ENCODE data around the gene METRN.

METRN gene

GRCh38 chr16:766008-766819 lies 51.3 kb downstream of the METRN start:
- TF ChIP-seq ARNTL (CRISPR knock-in tag; IDR thresholded peaks at IDR 0.05; ENCODE audit: borderline replicate concordance, low read depth) (no peak), CSRNP3 (CRISPR knock-in tag; IDR thresholded peaks at IDR 0.05) (no peak), TOX (CRISPR knock-in tag; IDR thresholded peaks at IDR 0.05; ENCODE audit: borderline replicate concordance) (no peak), SNAI2 (CRISPR knock-in tag; IDR thresholded peaks at IDR 0.05) (no peak), GLIS3 (CRISPR knock-in tag; IDR thresholded peaks at IDR 0.05) (no peak), OSR1 (CRISPR knock-in tag; IDR thresholded peaks at IDR 0.05) (no peak), RARB (CRISPR knock-in tag; IDR thresholded peaks at IDR 0.05) (no peak), POU6F1 (CRISPR knock-in tag; IDR thresholded peaks at IDR 0.05; ENCODE audit: borderline replicate concordance, low read depth) (no peak)
- no peak for ATAC-seq

- no peak for ATAC-seq
- no peak for TF ChIP-seq GLIS3 (CRISPR knock-in tag; IDR thresholded peaks at IDR 0.05)
- TF ChIP-seq RARB (CRISPR knock-in tag; IDR thresholded peaks at IDR 0.05) = no peak
- TF ChIP-seq ESRRG (CRISPR knock-in tag; IDR thresholded peaks at IDR 0.05) = no peak
- TF ChIP-seq ZNF8 (CRISPR knock-in tag; IDR thresholded peaks at IDR 0.05) = no peak
- TF ChIP-seq ARNTL (CRISPR knock-in tag; IDR thresholded peaks at IDR 0.05; ENCODE audit: borderline replicate concordance, low read depth) = no peak
- TF ChIP-seq TCF4 (CRISPR knock-in tag; IDR thresholded peaks at IDR 0.05; ENCODE audit: borderline replicate concordance) = no peak
- TF ChIP-seq CSDC2 (CRISPR knock-in tag; IDR thresholded peaks at IDR 0.05) = no peak
- TF ChIP-seq OSR1 (CRISPR knock-in tag; IDR thresholded peaks at IDR 0.05) = no peak
- TF ChIP-seq PATZ1 (CRISPR knock-in tag; IDR thresholded peaks at IDR 0.05; ENCODE audit: borderline replicate concordance) = no peak
- TF ChIP-seq ZNF565 (CRISPR knock-in tag; conservative IDR thresholded peaks at IDR 0.05; ENCODE audit: low read depth) = no peak
- no peak for TF ChIP-seq CSRNP3 (CRISPR knock-in tag; IDR thresholded peaks at IDR 0.05)
- no peak for TF ChIP-seq PPARA (CRISPR knock-in tag; IDR thresholded peaks at IDR 0.05; ENCODE audit: borderline replicate concordance)
- no peak for TF ChIP-seq TOX (CRISPR knock-in tag; IDR thresholded peaks at IDR 0.05; ENCODE audit: borderline replicate concordance)
- TF ChIP-seq ZNF70 (CRISPR knock-in tag; IDR thresholded peaks at IDR 0.05) = no peak
- no peak for TF ChIP-seq SNAI2 (CRISPR knock-in tag; IDR thresholded peaks at IDR 0.05)
These were observed 52.1 kb downstream of the METRN start for GRCh38 chr16:766820-767640.

GRCh38 chr16:767743-768235 lies 52.9 kb downstream of the METRN start:
- ATAC-seq = no peak
- TF ChIP-seq ZFP3 (CRISPR knock-in tag; IDR thresholded peaks at IDR 0.05) = no peak
- no peak for TF ChIP-seq ZFP30 (CRISPR knock-in tag; IDR thresholded peaks at IDR 0.05)
- no peak for TF ChIP-seq SNAI2 (CRISPR knock-in tag; IDR thresholded peaks at IDR 0.05)
- no peak for TF ChIP-seq PATZ1 (CRISPR knock-in tag; IDR thresholded peaks at IDR 0.05; ENCODE audit: borderline replicate concordance)
- no peak for TF ChIP-seq ISL1 (CRISPR knock-in tag; IDR thresholded peaks at IDR 0.05)
- no peak for TF ChIP-seq CSRNP3 (CRISPR knock-in tag; IDR thresholded peaks at IDR 0.05)
- TF ChIP-seq ZC3H10 (CRISPR knock-in tag; IDR thresholded peaks at IDR 0.05) = no peak
- no peak for TF ChIP-seq GLIS3 (CRISPR knock-in tag; IDR thresholded peaks at IDR 0.05)
- no peak for TF ChIP-seq CSDC2 (CRISPR knock-in tag; IDR thresholded peaks at IDR 0.05)
- TF ChIP-seq TCF4 (CRISPR knock-in tag; IDR thresholded peaks at IDR 0.05; ENCODE audit: borderline replicate concordance) = no peak
- TF ChIP-seq TOX (CRISPR knock-in tag; IDR thresholded peaks at IDR 0.05; ENCODE audit: borderline replicate concordance) = no peak
